HG03378 (cell line): ENCODE results near the gene TIMM8A.

Experiments used
- ATAC-seq: cut with Tn5 transposase; IDR thresholded peaks from one replicate; pipeline ENCODE4 v1.9.1; 2021; ENCODE audit warnings: mild to moderate bottlenecking, moderate library complexity; ENCODE audit not compliant: unreplicated experiment

The TIMM8A gene, protein sequence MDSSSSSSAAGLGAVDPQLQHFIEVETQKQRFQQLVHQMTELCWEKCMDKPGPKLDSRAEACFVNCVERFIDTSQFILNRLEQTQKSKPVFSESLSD

DNA sequence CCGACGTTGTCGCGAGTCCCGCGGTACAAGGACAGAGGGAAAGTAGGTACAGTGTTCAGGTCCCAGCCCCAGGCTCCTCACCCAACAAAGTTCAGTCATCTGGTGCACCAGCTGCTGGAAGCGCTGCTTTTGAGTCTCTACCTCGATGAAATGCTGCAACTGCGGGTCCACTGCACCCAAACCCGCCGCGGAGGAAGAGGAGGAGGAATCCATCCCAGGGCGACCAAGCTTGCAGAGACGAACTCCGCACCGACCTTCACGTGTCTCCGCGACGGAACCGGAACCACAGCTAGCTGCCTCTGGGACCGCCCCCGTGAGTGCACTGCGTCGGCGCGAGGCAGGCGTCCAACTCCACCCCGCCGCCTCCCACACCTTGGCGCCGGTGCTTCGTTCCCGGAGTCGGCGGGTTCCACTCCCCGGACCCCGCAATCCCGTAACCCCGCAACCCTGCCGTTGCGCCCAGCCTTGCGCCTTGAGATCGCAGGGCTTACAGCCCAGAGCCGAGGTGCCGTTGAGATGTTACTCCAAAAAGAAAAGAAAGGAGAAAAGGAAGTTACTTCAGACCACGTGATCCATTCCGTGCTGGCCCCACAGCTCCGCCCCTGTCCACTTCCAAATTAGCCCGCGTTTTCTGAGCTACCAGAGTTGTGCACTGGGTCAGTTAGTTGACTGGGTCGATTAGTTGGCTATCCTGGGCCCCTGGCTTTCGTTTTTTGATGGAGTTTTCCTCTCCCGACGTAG is at the start of gene TIMM8A:
TIMM8A (minus strand) TSS at position 291 of the 741 bp plus-strand sequence; CDS start at position 213, 78 bp downstream.
- peak; percentile 92 for ATAC-seq

DNA sequence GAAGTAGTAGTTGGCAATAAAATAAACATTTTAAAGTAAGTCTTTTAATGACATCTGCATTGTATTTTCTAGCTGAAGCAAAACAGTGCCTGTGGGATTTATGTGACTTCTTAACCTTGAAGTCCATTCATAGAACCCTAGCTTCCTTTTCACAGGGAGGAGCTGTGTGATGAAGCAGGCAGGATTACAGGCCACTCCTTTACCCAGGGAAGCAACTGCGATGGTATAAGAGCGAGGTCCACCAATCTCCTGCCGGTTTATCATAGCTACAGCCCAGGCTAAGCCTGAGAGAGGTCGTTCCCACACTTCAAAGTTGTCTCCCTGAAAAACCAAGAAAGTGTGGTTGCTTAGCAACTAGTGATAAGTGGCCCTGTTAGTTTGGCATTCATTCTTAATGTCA is 49.2 kb upstream of the TIMM8A start:
- ATAC-seq = no peak

DNA sequence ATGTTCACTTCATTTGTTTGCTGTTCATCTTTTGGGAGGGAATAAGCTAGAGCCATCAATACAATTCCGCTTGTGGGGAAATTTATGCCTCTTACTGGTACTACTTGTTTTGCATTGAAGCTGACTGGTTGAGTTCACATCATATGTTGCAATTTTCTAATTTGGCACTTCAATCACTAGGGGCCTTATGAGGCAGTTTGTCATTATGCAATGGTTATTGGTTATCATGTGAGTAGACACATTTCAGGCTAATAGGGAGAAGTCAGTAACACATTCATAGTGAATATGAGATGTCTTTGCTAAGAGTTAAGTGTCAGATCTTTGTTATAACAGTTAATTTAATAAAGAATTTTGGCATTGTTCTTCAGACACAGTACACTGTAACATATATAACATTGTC is 47.2 kb upstream of the TIMM8A start:
- no peak for ATAC-seq

DNA sequence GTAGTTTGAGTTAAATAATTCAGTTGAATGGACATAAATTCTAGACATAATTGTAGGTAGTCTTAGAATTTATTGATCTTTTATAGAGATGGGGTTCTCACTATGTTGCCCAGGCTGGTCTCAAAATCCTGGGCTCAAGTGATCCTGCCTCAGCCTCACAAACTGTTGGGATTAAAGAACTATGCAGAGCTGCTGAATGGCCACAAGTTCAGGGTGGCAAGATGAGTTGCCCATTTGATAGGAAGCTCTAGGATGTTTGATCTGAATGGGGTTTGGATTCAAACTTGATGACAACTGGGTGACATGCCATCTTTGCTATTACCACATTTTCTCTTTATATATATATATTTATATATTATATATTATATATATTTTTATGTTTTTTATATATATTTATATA is 45.8 kb upstream of the TIMM8A start:
- ATAC-seq = no peak

DNA sequence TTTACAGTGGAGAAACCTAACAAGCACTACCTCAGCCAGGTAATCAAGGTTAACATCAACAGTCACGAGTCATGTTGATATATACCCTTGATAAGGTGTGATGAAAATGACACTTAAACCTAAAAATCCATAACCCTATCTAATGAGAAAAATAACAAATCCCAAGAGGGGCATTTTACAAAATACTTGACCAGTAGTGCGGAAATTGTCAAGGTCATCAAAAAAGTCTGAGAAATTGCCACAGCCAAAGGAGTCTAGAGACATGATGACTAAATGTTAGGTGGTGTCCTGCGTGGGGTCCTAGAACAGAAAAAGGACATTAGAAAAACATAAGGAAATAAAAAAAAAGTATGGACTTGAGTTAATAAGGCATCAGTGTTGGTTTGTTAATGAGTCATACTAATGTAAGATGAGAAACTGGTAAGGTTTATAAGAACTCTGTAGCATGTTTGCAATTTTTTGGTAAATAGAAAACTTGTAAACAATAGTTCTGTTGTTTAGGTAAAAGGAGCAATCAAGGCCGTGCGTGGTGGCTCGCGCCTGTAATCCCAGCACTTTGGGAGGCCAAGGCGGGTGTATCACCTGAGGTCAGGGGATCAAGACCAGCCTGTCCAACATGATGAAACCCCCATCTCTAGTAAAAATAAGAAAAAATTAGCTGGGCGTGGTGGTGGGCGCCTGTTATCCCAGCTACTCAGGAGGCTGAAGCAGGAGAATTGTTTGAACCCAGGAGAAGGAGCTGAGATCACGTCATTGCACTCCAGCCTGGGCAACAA is 45.2 kb upstream of the TIMM8A start:
- ATAC-seq = no peak

DNA sequence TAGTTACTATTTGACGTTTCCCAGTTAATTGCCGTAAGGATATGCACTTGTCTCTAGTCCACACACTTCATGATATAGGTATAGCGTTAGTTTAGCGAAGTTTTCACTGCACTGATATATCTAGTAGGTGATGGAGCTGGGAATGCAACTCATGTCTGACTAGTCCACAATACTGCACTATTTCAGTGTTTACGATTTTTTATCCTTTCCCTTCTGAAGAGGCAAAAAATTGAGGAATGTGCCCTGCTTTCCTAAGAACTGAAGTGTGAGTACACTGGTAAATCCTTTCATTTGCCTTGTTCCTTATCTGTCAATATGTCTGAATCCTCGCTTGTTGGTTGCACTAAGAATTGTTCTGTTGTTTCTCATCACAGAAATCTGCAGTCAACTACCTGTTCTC is 43.3 kb upstream of the TIMM8A start:
- ATAC-seq = no peak

DNA sequence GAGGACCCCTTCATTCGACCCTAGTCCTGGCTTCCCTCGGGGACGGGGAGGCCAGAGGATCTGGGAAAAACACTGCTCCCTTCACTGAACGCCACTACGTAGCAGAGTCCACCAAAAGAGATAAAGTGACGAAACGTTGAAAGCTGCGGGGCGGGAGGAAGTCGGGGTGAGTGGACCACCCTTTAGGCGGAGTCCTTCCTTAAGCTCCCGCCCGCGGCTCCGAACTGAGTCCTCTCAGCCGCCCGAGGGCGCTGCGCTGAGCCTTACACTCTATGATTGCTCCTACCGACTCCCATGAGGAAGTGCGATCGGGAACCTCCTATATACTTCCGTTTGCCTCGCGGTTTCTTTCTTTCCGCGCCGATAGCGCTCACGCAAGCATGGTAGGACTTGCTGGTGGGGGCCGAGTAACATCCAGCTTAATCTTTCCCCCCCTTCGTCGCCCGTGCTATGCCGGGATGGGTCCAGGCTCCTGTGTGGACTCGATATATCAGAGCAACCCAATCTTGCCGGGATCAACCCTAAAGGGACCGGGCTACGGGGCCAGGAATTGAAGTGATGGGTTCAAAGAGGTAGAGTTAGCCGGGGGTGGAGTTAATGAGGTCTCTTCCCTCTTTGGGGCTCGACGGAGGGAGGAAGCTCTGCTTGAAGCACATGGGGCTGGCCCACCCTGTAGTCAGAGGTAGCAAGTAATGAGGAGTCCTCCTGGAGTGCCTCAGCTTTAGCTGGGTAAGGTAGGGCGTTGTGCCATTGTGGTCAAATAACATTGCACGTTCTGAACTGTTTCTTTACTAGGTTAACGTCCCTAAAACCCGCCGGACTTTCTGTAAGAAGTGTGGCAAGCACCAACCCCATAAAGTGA is 42.4 kb upstream of the TIMM8A start, which contains the start of gene RPL36A:
RPL36A (plus strand) TSS at position 348 of the 862 bp plus-strand sequence; CDS start at position 381, 33 bp downstream.
- peak; percentile 81 for ATAC-seq

DNA sequence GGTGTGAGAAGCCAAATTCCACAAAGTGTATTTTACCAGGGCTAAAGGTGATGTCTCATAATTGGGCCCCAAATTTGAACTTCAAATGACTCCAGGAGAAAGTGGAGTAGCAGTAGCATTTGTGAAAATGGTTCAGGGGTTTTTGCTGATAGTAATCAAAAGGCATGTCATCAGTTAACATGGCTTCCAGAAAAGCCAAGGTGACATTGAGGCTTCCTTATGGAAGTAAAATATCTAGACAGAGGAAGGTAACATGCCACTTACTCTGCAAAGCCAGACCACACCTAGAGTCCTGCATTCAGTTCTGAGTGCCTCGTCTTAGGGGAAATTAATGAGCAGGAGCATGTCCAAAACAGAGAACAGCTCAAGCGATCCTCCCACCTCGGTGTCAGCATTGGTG is 40.1 kb upstream of the TIMM8A start:
- no peak for ATAC-seq

DNA sequence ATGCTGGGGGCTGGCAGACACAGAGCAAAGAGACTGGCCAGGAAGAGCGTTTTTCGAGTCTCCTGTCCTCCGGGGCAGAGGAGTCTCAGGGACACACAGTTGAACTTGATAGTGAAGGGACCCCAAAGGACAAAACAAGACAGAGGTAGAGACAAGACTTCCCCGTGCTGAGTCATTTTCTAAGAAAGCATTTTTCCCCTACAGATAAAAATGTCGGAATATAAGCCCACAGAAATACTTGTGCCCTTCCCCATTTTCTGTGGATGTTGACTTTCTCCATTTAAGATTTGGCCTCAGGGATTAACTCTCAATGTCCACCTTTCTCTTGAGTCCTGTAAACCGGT is 38.0 kb upstream of the TIMM8A start:
- ATAC-seq = no peak

DNA sequence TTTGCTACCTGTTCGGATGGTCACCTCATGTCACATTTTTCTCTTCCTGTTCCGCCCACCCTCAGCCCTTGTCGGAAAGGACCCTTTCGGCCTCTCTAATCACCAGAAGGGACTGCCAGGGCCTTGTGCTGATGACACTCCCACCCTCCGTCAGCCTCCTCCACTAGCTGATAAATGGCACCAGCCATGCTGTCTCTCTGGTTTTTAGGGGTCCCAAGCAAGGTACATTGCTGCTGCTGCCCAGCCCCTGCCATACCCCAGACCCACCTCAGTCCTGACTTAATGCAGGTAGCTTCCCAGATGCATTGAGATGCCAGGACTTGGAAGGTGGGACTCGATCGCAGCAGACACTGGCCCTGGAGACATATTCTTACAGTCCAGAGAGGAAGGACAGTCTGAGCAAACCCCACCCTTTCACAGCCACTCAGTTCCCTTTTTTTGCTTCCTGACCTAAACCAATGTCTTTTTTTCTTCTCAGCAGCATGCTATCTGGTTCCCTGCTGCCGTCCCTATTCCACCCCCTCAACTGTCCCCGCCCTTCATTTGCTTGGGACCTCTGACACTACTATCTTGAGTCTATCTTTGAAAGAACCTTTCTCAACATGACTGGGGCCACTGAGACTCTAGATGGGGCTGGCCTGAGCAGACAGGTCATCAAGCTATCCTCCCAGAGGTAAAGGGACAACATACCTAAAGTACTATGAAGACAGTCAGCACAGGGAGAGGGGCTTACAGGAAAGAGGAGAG is 37.4 kb upstream of the TIMM8A start, which contains the start of gene BTK:
BTK (minus strand) TSS at position 397 of the 747 bp plus-strand sequence. CDS start 10,907 bp downstream, outside the sequence.
- peak; percentile 65 for ATAC-seq

DNA sequence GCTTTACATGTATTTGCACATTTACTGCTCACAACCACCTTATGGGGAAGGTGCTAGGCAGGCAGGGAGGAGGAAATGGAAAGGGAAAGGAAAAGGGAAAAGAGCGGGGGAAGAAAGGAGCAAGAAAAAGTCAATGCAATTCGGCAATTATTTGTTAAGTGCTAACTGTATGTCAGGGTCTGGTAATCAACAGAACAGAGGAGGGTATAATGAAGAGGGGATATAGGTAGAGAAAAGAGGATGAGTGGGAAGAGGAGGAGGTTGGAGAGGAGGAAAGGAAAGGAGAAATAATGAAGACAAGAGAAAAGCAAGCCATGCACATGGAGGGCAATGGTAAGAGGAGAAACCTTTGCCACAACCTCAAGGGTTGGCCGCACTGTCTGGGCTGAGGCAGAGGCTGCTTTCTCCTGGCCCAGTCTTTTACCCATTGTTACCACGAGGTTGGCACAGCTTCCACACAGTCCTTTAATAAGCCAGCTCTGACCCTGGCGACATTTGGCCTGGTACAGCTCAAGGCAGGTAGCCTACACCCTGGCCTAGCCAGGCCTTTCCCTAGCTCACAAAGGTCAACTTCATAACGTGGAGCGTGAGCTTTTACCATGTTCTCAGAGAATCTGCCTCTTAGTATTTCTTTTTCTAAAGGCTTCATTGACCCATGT is 36.6 kb upstream of the TIMM8A start:
- ATAC-seq = no peak

DNA sequence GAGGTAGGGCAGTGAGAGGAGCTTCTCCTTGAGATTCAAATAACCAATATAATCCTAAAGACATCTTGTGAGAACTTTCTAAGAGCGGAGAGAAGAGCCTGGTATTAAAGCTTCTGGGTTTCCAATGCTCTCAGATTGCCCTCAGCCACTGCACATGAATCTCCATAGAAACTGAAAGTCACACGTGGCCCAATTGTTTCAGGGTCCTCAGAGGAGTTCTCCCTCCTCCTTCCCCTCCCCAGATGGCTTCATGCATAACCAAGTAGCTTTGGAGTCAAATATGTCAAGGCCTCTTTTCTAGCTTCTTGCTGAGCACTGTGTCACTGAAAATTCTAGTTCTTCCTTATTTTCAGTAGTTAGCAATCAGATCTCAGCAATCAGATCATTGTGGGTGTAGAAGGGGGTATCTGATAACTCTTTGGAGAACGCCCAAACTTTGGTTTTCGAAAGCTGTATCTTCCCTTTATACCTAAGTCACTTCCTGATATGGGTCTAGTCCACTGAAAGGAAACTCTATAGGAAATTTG is 35.2 kb upstream of the TIMM8A start:
- peak; percentile 81 for ATAC-seq

DNA sequence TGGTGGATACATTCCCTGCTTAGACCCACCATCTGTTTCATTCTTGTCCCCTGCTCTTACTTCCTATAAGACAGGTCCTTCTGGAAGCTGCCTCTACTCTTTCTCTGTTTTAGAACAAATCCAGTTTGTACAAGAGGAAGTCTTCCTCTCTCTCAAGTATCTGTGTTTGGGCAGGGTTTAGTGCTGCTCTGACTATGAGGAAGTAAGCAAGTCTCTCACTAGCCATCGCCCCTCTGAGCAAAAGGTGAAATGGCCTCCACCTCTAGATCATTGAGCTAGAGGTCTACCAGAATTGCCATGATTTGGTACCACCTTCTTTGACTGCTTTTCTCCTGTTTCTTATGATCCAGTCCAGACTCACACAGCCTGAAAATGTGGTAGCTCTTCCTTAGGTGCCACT is 29.0 kb upstream of the TIMM8A start:
- ATAC-seq = no peak

DNA sequence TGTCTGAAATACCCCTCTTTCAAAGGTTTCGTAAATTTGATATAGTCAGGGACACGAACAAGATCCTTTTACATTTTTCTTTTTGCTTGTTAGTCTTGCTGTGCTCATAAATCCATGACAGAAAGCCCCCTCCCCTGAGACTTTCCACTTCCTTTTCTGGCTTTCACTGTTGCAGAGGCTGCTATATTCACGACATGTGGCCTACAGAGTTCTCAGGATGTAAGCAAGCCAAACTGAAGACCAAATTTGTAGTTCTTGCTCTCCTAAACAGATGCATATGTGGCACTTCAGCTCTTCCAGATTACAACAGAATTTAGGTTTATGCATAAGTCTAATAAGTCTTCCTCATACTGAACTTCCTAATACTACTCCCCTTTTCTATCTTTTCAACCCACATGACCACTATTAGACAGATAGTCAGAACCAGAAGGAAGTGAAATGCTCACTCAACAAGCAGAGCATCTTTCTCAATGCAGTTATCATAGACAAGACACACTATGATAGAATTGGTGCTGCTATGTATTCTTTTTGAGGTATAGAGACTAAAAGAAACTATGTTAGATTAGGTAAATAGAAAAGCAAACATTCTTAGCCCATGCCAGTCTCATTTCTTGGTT is 22.5 kb upstream of the TIMM8A start:
- peak; percentile 75 for ATAC-seq

DNA sequence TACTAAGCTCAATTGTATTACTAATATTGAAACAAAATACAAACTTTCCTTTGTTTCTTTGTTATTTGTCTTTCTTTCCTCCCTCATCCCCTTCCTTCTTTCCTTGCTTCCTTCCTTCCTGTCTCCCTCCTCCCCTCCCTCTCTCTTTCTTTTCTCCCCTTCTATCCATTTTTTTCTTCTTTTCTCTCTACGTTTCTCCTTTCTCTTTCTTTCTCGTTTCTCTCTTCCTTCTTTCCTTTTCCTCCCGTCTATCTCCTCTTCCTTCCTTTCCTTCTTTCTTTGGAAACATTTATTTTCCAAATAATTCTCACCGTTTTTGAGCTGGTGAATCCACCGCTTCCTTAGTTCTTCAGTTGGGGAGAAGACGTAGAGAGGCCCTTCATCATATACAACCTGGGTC is 21.1 kb upstream of the TIMM8A start:
- ATAC-seq = no peak

DNA sequence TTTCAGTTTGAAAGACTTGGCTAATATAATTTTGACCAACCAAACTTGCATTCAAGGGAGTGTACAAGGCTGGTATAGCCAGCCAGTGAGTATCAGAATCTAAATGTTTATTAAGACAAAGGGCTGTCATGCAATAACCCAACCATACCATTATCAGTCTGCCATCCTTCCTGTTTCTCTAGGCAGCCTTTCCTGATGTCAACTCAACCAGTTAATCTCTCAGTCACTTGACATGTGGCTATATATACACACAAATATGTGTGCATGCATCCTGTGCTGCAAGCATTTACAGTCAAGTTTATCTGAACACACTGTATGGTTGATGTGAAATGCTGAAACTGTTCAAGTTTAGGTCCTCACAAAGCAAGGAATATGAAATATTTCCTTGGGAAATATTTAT is 20.3 kb upstream of the TIMM8A start:
- no peak for ATAC-seq

DNA sequence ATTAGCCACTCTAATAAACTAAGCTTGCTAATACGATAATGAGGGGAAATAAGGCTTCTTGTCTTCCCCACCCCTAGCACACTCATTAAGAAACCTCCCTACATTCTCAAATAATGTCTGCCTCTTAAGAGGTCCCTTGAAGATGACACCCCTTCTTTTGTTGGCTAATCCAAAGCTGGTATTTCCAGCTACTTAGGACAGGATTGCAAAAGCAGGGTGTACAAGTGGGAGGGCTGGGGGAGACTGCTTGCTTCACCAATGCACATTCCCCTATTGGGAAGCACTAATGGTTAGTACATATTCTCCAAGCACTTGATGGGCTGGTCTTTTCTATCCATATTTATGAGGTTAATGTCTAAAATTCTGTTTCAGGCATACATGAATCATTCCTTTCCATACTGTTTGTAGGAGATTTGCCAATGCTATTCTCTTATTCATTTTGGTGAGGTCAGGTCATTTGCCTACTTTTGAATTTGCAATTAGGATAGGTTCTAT is 16.8 kb upstream of the TIMM8A start:
- ATAC-seq = no peak

DNA sequence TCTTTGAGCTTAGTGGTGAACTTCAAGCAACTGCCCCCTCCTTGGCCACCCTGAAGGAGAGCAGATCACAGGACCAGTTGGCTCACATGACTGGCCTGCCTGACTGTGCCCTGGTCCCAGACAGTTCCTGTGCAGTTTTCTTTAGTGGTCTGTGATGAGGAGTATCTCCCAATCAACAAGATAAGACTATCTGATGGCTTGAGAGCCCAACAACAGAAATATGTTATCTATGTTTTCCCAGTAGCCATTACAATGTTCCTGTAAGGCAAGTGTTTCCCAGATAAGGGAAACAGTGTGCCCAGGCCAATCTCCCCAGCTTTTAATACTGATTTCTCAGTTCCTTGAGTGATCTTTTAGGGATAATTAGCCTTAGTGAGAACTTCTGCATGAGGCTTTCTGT is 14.2 kb upstream of the TIMM8A start:
- ATAC-seq = no peak

DNA sequence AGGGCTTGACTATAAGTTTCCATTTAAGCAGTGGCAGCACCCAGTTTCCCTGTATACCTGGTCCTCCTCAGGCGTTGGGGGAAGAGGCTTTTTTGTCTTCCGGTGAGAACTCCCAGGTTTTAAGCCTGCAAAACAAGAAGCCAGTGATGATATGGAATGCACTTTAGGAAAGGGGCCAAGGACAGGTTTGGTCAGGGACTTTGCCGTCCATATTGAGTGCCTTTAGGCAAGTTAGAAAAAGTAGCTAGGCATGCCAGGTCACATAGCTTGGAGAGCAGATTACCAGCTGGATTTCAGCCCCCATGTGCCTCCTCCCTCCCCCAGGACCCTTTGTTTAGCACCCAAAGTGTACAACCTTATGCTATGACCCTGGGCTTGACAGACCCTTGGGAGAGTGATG is 13.6 kb upstream of the TIMM8A start:
- ATAC-seq = no peak
